Esophagus muscularis mucosa (tissue), 4 donors: ENCODE measurements around the gene GSG1L.

ENCODE experiments used
- EP300 ChIP-seq: sonication (generic); formaldehyde crosslinking; IDR thresholded peaks from one replicate; pipeline ENCODE4 v1.6.1; 2017; ENCODE audit warnings: antibody characterized with exemption
- POLR2AphosphoS5 ChIP-seq, 2 donors: sonication (generic); formaldehyde crosslinking; IDR thresholded peaks; one replicate each; pipeline ENCODE4 v1.6.1; 2017; ENCODE audit warnings: antibody characterized with exemption in 2 of 2
- TF ChIP-seq, protein P1 (sequence below), 3 experiments: fragments of 200-600 bp in 2 of 3; fragments of 450-650 bp in 1 of 3; sonication (generic) in 2 of 3; IDR thresholded peaks; one replicate each; pipeline ENCODE4 v1.5.1; 2017 to 2019; ENCODE audit warnings: antibody characterized with exemption in 3 of 3, mild to moderate bottlenecking in 2 of 3, moderate library complexity in 1 of 3

- TF ChIP-seq, protein P1, sequence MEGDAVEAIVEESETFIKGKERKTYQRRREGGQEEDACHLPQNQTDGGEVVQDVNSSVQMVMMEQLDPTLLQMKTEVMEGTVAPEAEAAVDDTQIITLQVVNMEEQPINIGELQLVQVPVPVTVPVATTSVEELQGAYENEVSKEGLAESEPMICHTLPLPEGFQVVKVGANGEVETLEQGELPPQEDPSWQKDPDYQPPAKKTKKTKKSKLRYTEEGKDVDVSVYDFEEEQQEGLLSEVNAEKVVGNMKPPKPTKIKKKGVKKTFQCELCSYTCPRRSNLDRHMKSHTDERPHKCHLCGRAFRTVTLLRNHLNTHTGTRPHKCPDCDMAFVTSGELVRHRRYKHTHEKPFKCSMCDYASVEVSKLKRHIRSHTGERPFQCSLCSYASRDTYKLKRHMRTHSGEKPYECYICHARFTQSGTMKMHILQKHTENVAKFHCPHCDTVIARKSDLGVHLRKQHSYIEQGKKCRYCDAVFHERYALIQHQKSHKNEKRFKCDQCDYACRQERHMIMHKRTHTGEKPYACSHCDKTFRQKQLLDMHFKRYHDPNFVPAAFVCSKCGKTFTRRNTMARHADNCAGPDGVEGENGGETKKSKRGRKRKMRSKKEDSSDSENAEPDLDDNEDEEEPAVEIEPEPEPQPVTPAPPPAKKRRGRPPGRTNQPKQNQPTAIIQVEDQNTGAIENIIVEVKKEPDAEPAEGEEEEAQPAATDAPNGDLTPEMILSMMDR (IDR thresholded peaks at IDR 0.05): no peak
- TF ChIP-seq EP300 (no peak), POLR2AphosphoS5 (IDR thresholded peaks at IDR 0.05) (no peak)
Measured at GRCh38 chr16:27771201-27771910, 292.2 kb downstream of the GSG1L start.
